GM19324 (cell line): ENCODE results near the gene SLAMF9.
"Not testable (repeated sequence)": the region's sequence is repeated elsewhere in the genome, so short reads cannot be mapped to it uniquely, and the experiment has no call there.

Experiments
- ATAC-seq: cut with Tn5 transposase; IDR thresholded peaks from one replicate; pipeline ENCODE4 v1.9.1; 2021; ENCODE audit warnings: mild to moderate bottlenecking, moderate library complexity; ENCODE audit not compliant: unreplicated experiment, low FRiP score

The SLAMF9 gene

GRCh38 chr1:159908031-159908940 is 45.8 kb downstream of the SLAMF9 start:
- no peak for ATAC-seq

GRCh38 chr1:159906960-159907359 is 47.1 kb downstream of the SLAMF9 start:
- no peak for ATAC-seq

- ATAC-seq, result not testable (repeated sequence)
Observed at GRCh38 chr1:159904036-159904435, 50.0 kb downstream of the SLAMF9 start.

GRCh38 chr1:159902541-159902940 is 51.5 kb downstream of the SLAMF9 start:
- no peak for ATAC-seq
